Measurements from ENCODE around the gene SRSF9. TPM values are rescaled to one million over a fixed set of nuclear protein-coding genes. Genes with fewer than 3 reads are reported as not detected.
"Not testable (repeated sequence)": the region's sequence is repeated elsewhere in the genome, so short reads cannot be mapped to it uniquely, and the experiment has no call there.

The SRSF9 gene
- total RNA-seq, 1 donor from 2014 or later = 34.4 TPM

DNA sequence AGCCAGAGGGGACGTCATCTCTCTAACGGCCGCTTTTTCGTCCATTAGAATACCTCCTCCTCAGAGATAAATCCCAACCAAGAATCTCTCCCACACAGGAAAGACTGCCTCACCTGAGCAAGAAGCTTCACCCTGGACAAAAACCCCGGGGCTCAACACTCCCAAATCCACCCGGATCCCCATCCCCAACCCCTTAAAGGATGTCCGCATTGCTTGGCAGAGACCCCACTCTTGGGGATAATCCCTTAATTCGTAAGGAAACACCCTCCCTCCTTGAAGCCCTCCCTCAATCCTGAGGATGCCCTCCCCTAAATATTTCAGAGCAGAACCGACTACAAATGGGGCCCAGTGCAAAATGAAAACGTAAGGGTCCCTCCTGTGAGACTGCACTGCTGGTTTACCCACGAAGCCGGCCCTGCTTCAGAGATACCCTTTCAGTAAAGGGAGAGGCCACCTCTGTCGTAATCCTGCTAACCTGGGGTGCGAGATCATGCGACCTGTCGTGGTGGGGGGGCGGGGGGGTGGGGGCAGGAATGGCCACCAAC is 25.7 kb upstream of the SRSF9 start:
- peak overlapping the region; percentile 92 for H3K27ac ChIP-seq (replicated peaks)
- peaks cover 44% of the 10 kb centered on the region for H3K4me1 ChIP-seq
- no peak for DNase-seq
- H3K36me3 ChIP-seq = peaks cover 19% of the 10 kb centered on the region
- TF ChIP-seq, protein P1, sequence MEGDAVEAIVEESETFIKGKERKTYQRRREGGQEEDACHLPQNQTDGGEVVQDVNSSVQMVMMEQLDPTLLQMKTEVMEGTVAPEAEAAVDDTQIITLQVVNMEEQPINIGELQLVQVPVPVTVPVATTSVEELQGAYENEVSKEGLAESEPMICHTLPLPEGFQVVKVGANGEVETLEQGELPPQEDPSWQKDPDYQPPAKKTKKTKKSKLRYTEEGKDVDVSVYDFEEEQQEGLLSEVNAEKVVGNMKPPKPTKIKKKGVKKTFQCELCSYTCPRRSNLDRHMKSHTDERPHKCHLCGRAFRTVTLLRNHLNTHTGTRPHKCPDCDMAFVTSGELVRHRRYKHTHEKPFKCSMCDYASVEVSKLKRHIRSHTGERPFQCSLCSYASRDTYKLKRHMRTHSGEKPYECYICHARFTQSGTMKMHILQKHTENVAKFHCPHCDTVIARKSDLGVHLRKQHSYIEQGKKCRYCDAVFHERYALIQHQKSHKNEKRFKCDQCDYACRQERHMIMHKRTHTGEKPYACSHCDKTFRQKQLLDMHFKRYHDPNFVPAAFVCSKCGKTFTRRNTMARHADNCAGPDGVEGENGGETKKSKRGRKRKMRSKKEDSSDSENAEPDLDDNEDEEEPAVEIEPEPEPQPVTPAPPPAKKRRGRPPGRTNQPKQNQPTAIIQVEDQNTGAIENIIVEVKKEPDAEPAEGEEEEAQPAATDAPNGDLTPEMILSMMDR (IDR thresholded peaks at IDR 0.05; ENCODE audit: borderline replicate concordance) = no peak
- intact Hi-C loops (cut with micrococcal nuclease) = no loop called here
- no peaks in the 10 kb centered on the region for H3K9me3 ChIP-seq (replicated peaks)
- peak overlapping the region; percentile 99 for H3K4me3 ChIP-seq
- H3K27me3 ChIP-seq (ENCODE audit: low read depth) = no peaks in the 10 kb centered on the region

DNA sequence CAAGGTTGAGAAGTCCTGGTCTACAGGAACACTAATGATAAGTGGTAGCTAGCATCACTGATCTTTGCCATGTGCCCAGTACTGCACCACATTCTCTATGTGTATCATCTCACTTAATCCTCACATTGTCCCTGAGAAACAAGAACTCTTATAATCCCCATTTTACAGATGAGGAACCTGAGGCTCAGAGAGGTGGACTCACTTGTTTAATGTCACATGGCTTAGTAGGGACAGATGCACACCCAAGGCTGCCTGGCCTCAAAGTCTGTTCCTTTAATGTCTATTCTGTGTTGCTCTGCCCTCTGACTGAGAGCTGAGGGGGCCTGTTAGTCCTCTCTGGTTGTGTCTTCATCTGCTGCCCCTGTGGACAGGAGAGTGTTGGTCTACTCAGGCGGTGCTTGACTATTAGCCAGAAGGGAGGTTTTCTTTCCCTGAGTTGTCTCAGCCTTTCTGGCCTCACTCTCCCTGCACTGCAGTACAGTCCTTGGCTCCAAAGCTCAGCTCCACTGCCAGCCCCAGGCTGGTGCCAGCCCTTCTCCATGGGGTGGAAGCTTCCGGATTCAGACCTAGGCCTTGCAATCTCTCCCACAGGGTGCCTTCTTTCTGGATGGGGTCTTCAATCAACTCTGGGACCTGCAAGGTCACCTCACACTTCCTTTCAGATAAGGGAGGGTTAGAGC is 21.4 kb upstream of the SRSF9 start:
- peaks cover 14% of the 10 kb centered on the region for H3K4me1 ChIP-seq
- no peaks in the 10 kb centered on the region for H3K27me3 ChIP-seq (ENCODE audit: low read depth)
- no peak for DNase-seq
- TF ChIP-seq, protein P1 (IDR thresholded peaks at IDR 0.05; ENCODE audit: borderline replicate concordance) = no peak
- H3K4me3 ChIP-seq = no peak overlapping the region
- peak overlapping the region; percentile 49 for H3K27ac ChIP-seq (replicated peaks)
- intact Hi-C loops (cut with micrococcal nuclease) = no loop called here
- no peaks in the 10 kb centered on the region for H3K9me3 ChIP-seq (replicated peaks)
- no peaks in the 10 kb centered on the region for H3K36me3 ChIP-seq

DNA sequence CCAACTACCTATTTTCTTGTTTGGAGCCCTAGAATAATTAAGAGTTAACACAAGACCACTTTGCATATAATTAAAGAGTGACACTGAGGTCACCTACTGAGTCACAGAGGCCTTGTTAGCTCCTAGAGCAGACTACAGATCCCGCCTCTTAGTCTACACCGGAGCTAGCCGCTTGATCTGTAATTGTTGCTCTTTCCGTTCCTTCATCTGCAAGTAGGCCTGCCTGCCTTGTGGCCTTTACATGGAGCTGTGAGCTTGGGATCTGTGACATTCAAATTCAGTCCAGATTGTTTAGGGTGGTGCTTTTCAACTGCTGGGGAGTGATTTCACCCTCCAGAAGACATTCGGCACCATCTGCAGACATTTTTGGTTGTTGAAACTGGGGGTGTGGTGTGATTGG is 20.8 kb upstream of the SRSF9 start:
- intact Hi-C loops (cut with micrococcal nuclease) = no loop called here
- no peaks in the 10 kb centered on the region for H3K9me3 ChIP-seq (replicated peaks)
- TF ChIP-seq, protein P1 (IDR thresholded peaks at IDR 0.05; ENCODE audit: borderline replicate concordance) = no peak
- H3K27ac ChIP-seq (replicated peaks) = no peak overlapping the region
- no peak overlapping the region for H3K4me3 ChIP-seq
- H3K27me3 ChIP-seq (ENCODE audit: low read depth) = no peaks in the 10 kb centered on the region
- peaks cover 10% of the 10 kb centered on the region for H3K4me1 ChIP-seq
- no peaks in the 10 kb centered on the region for H3K36me3 ChIP-seq
- DNase-seq = no peak

DNA sequence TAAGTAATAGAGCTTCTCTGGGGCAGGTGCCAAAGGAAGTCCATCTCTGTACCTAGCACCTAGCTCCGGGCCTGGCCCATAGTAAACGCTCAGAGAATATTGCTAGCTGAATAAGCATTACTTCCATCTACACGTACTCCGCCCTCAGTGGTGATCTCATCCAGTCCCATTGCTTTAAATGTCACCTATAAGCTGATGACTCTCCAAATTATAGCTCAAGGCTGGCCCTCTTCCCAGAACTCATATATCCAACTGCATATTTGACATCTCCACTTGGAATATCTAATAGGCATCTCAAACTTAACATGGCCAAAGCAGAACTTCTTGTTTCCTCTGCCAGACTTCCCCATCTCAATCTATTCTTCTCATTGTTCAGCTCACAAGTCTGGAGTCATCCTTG is 19.5 kb upstream of the SRSF9 start:
- Histone ChIP-seq H3K9me3 (replicated peaks) (no peaks in the 10 kb centered on the region), H3K4me1 (peaks cover 5% of the 10 kb centered on the region), H3K36me3 (no peaks in the 10 kb centered on the region), H3K27ac (replicated peaks) (no peak overlapping the region), H3K27me3 (ENCODE audit: low read depth) (no peaks in the 10 kb centered on the region), H3K4me3 (no peak overlapping the region)
- DNase-seq = no peak
- TF ChIP-seq, protein P1 (IDR thresholded peaks at IDR 0.05; ENCODE audit: borderline replicate concordance) = no peak
- intact Hi-C loops (cut with micrococcal nuclease) = no loop called here

DNA sequence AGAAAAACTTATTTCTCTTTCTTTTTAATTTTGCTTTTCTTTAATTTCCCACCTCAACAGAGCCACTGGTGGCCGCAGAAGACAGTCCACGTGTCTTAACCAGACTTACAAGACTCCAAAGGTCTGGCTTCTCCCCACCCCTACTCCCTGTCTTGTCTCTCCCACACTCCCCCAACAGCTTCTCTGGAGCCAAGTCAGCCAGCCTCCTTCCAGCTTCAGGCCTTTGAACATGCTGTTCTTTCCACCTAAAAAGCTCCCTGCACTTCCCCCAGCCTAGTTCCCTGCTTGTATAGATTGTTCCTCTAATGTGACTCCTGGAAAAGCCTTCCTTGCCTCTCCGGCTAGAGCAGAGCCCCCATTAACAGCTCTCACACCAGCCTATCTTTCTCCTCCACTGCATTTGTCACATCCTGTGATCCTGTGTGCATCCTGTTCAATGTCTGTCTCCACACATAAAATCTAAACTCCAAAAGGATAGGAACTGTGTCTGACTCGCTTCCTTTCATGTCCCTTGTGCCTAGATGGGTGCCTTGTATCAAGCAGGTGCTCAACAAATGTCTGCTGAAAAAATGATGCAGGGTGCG is 18.6 kb upstream of the SRSF9 start:
- H3K36me3 ChIP-seq = no peaks in the 10 kb centered on the region
- peaks cover 5% of the 10 kb centered on the region for H3K4me1 ChIP-seq
- intact Hi-C loops (cut with micrococcal nuclease) = no loop called here
- no peak overlapping the region for H3K27ac ChIP-seq (replicated peaks)
- DNase-seq = no peak
- no peaks in the 10 kb centered on the region for H3K27me3 ChIP-seq (ENCODE audit: low read depth)
- TF ChIP-seq, protein P1 (IDR thresholded peaks at IDR 0.05; ENCODE audit: borderline replicate concordance) = no peak
- H3K4me3 ChIP-seq = no peak overlapping the region
- H3K9me3 ChIP-seq (replicated peaks) = no peaks in the 10 kb centered on the region

DNA sequence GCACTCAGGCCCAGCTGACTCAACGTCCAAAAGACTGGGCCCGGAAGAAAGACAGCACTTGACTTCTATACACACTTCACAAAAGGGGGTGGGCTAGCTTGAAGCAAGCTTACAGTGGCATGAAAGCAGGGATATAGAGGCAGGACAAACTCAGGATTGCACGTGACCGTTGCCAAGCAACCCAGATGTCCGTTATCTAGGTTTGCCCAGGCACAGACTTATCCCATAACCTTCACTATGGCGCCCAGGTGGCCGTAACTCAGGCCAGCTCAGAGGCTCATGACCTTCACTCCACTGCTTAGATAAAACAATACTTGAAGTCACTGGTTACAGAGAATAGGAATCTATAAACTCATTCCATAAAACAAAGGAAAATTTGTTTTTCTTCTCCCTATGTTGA is 18.0 kb upstream of the SRSF9 start:
- H3K4me1 ChIP-seq; H3K36me3 ChIP-seq; H3K27ac ChIP-seq (replicated peaks); DNase-seq; H3K27me3 ChIP-seq (ENCODE audit: low read depth); H3K4me3 ChIP-seq; H3K9me3 ChIP-seq (replicated peaks); intact Hi-C loops (cut with micrococcal nuclease): not testable (repeated sequence)
